Liver (tissue), 9 donors: ENCODE measurements around the gene TIGIT. TPM values are rescaled to one million over a fixed set of nuclear protein-coding genes. Genes with fewer than 3 reads are reported as not detected.

Experiments
- DNase-seq: peaks from one replicate; pipeline ENCODE4 v3.0.0-alpha.2; 2017; ENCODE audit warnings: low spot score
- H3K27ac ChIP-seq, 2 donors: one replicate each; pipeline ENCODE4 v1.7.0; 2013; ENCODE audit warnings: inconsistent platforms in 2 of 2, low read length in 2 of 2, control low read depth in 1 of 2, low read depth in 1 of 2, mild to moderate bottlenecking in 1 of 2
- H3K27me3 ChIP-seq, 4 donors: one replicate each; pipeline versions ENCODE4 v1.6.1 to v1.7.0; 2013; ENCODE audit warnings: low read length in 3 of 4, inconsistent platforms in 1 of 4, mild to moderate bottlenecking in 1 of 4, moderate library complexity in 1 of 4; ENCODE audit not compliant: control insufficient read depth in 4 of 4, insufficient read depth in 4 of 4
- H3K36me3 ChIP-seq, 4 donors: one replicate each; pipeline versions ENCODE4 v1.6.1 to v1.7.0; 2013; ENCODE audit warnings: low read length in 3 of 4, mild to moderate bottlenecking in 3 of 4, low read depth in 1 of 4, moderate library complexity in 1 of 4; ENCODE audit not compliant: control insufficient read depth in 4 of 4, insufficient read depth in 3 of 4
- H3K4me1 ChIP-seq, 4 donors: one replicate each; pipeline versions ENCODE4 v1.6.1 to v1.7.0; 2013; ENCODE audit warnings: low read length in 3 of 4, mild to moderate bottlenecking in 3 of 4, moderate library complexity in 1 of 4; ENCODE audit not compliant: control insufficient read depth in 4 of 4, insufficient read depth in 4 of 4
- H3K4me3 ChIP-seq, 3 donors: one replicate each; pipeline versions ENCODE4 v1.6.1 to v1.7.0; 2013; ENCODE audit warnings: low read length in 3 of 3, control low read depth in 1 of 3, low read depth in 1 of 3, mild to moderate bottlenecking in 1 of 3
- H3K9ac ChIP-seq, 2 donors: one replicate each; pipeline ENCODE4 v1.7.0; 2013; ENCODE audit warnings: low read length in 2 of 2, mild to moderate bottlenecking in 2 of 2, moderate library complexity in 2 of 2, control low read depth in 1 of 2, low read depth in 1 of 2
- H3K9me3 ChIP-seq, 4 donors: one replicate each; pipeline versions ENCODE4 v1.6.1 to v1.7.0; 2013; ENCODE audit warnings: low read length in 3 of 4; ENCODE audit not compliant: control insufficient read depth in 4 of 4
- EGR1 ChIP-seq, 2 donors: IDR thresholded peaks; 2 replicates each; pipeline ENCODE4 v1.6.1; 2016 to 2018; ENCODE audit warnings: antibody characterized with exemption in 2 of 2, low read depth in 2 of 2
- FOXA2 ChIP-seq: IDR thresholded peaks from 2 replicates; pipeline ENCODE4 v1.6.1; 2016; ENCODE audit warnings: antibody characterized with exemption
- HNF4A ChIP-seq, 2 donors: conservative IDR thresholded peaks; 2 replicates each; pipeline ENCODE4 v1.6.1; 2016; ENCODE audit warnings: antibody characterized with exemption in 2 of 2, mild to moderate bottlenecking in 2 of 2
- HNF4G ChIP-seq: IDR thresholded peaks from 2 replicates; pipeline ENCODE4 v1.6.1; 2016; ENCODE audit warnings: antibody characterized with exemption
- JUND ChIP-seq, 2 donors: IDR thresholded peaks; 2 replicates each; pipeline ENCODE4 v1.6.1; 2016; ENCODE audit warnings: antibody characterized with exemption in 2 of 2
- NR2F2 ChIP-seq: IDR thresholded peaks from 2 replicates; pipeline ENCODE4 v1.6.1; 2016; ENCODE audit warnings: antibody characterized with exemption
- RAD21 ChIP-seq, 2 donors: IDR thresholded peaks; 2 replicates each; pipeline ENCODE4 v1.6.1; 2016; ENCODE audit warnings: antibody characterized with exemption in 2 of 2, mild to moderate bottlenecking in 2 of 2
- SP1 ChIP-seq: IDR thresholded peaks from 2 replicates; pipeline ENCODE4 v1.6.1; 2018; ENCODE audit warnings: antibody characterized with exemption, mild to moderate bottlenecking
- TAF1 ChIP-seq: conservative IDR thresholded peaks from 2 replicates; pipeline ENCODE4 v1.6.1; 2016; ENCODE audit warnings: antibody characterized with exemption, mild to moderate bottlenecking
- YY1 ChIP-seq: IDR thresholded peaks from 2 replicates; pipeline ENCODE4 v1.6.1; 2016; ENCODE audit warnings: antibody characterized with exemption, mild to moderate bottlenecking
- WGBS: extraction: QIAGEN DNeasy Blood & Tissue Kit; methylation state at CpG from one replicate; pipeline ENCODE4 v1.1.7; 2013; 5-methylcytosine and 5-hydroxymethylcytosine counted together
- polyA plus RNA-seq, 2 donors: library from polyadenylated mRNA; stranded (reverse) in 1 of 2; unstranded in 1 of 2; fragments of 200-250 nt in 1 of 2; fragments of >200 nt in 1 of 2; fragmentation: Nextera tagmentation in 1 of 2; extraction: Ambion mirVana in 1 of 2; gene quantifications; one replicate each; pipeline versions ENCODE4 v1.2.1 to v1.2.3, GENCODE V29; 2013 to 2015
- total RNA-seq, 2 donors: library from RNA; depleted of rRNA; stranded (reverse); fragments of >200 nt; gene quantifications; one replicate each; pipeline ENCODE4 v1.2.3, GENCODE V29; 2014
- TF ChIP-seq, protein P1 (sequence below): IDR thresholded peaks from 2 replicates; pipeline ENCODE4 v1.6.1; 2016; ENCODE audit warnings: antibody characterized with exemption
- TF ChIP-seq, protein P2 (sequence below): IDR thresholded peaks from 2 replicates; pipeline ENCODE4 v1.6.1; 2016; ENCODE audit warnings: antibody characterized with exemption
- TF ChIP-seq, protein P3 (sequence below): IDR thresholded peaks from 2 replicates; pipeline ENCODE4 v1.6.1; 2016; ENCODE audit warnings: antibody characterized with exemption, mild to moderate bottlenecking
- TF ChIP-seq, protein P4 (sequence below): fragments of 150-350 bp; IDR thresholded peaks from 2 replicates; pipeline ENCODE4 v1.5.1; 2017; ENCODE audit warnings: improper control_type of control experiment, low read depth, low read length; ENCODE audit not compliant: missing input control
- donor health status: healthy.
- donor health status: healthy.
- donor health status: healthy.
- donor health status: healthy.
- donor health status: healthy.

TIGIT gene
- total and polyA plus RNA-seq, 4 donors, result 0.06 to 0.92 (median 0.38) TPM

DNA sequence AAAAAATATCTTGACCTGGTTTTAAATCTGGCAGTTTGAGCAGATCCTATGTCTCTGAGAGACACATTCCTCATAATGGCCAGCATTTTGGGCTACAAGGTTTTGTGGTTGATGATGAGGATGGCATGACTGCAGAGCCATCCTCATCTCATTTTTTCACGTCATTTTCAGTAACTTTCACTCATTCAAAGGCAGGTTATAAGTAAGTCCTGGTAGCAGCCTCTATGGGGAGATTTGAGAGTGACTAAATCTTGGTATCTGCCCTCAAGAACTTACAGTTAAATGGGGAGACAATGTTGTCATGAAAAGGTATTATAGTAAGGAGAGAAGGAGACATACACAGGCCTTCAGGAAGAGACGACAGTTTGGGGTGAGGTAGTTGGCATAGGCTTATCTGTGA lies 14.5 kb downstream of the TIGIT start:
- TF ChIP-seq YY1, result no peak
- Histone ChIP-seq H3K9ac (no peak overlapping the region), H3K4me1 (no peaks in the 10 kb centered on the region), H3K36me3 (no peaks in the 10 kb centered on the region), H3K9me3 (no peaks in the 10 kb centered on the region), H3K27ac (no peak overlapping the region), H3K4me3 (no peak overlapping the region), H3K27me3 (no peaks in the 10 kb centered on the region)
- WGBS, result 86% methylated on average over 2 of the region's 2 CpGs
- no peak for DNase-seq

DNA sequence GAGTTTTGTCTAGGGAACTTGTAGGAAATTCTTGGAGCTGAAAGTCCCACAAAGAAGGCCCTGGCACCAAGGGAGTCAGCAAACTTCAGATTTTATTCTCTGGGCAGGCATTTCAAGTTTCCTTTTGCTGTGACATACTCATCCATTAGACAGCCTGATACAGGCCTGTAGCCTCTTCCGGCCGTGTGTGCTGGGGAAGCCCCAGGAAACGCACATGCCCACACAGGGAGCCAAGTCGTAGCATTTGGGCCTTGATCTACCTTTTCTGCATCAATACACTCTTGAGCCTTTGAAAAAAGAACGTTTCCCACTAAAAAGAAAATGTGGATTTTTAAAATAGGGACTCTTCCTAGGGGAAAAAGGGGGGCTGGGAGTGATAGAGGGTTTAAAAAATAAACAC lies 15.0 kb downstream of the TIGIT start:
- H3K27ac ChIP-seq, result no peak overlapping the region
- no peak for DNase-seq

DNA sequence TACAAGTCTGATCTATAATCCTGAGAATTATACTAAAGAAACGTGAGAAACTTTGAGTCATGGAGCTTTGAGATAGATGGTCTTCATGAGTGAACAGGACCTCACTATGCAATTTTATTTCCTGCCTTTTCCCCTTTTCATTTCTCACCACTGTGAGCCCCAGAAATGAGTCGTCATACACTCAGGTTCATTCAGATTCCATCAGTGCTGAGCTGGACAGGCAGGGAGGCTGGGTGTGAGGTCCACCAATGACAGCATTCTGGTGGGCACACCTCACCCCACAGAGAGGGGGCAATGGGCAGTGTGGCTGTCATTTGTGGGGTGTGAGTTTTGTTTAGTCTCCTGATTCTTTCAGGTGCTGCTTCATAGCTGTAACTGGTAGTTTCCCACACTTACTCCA lies 16.9 kb downstream of the TIGIT start:
- TF ChIP-seq, protein P1, sequence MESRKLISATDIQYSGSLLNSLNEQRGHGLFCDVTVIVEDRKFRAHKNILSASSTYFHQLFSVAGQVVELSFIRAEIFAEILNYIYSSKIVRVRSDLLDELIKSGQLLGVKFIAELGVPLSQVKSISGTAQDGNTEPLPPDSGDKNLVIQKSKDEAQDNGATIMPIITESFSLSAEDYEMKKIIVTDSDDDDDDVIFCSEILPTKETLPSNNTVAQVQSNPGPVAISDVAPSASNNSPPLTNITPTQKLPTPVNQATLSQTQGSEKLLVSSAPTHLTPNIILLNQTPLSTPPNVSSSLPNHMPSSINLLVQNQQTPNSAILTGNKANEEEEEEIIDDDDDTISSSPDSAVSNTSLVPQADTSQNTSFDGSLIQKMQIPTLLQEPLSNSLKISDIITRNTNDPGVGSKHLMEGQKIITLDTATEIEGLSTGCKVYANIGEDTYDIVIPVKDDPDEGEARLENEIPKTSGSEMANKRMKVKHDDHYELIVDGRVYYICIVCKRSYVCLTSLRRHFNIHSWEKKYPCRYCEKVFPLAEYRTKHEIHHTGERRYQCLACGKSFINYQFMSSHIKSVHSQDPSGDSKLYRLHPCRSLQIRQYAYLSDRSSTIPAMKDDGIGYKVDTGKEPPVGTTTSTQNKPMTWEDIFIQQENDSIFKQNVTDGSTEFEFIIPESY, result no peak
- no peak for TF ChIP-seq SP1
- no peak for TF ChIP-seq NR2F2
- TF ChIP-seq HNF4G, result no peak
- TF ChIP-seq, protein P2, sequence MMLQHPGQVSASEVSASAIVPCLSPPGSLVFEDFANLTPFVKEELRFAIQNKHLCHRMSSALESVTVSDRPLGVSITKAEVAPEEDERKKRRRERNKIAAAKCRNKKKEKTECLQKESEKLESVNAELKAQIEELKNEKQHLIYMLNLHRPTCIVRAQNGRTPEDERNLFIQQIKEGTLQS, result no peak
- no peak for TF ChIP-seq TAF1
- no peak for TF ChIP-seq YY1
- TF ChIP-seq EGR1 (IDR thresholded peaks at IDR 0.05; ENCODE audit: low read depth in 2 of 2), result no peak
- TF ChIP-seq FOXA2, result no peak
- no peak for TF ChIP-seq JUND (IDR thresholded peaks at IDR 0.05)
- WGBS, result 76% methylated on average over 2 of the region's 2 CpGs
- Histone ChIP-seq H3K9me3 (no peaks in the 10 kb centered on the region), H3K27ac (no peak overlapping the region), H3K27me3 (no peaks in the 10 kb centered on the region), H3K4me3 (no peak overlapping the region), H3K4me1 (no peaks in the 10 kb centered on the region), H3K36me3 (peaks cover 0 to 4% (median 4%) of the 10 kb centered on the region in 4 donors), H3K9ac (no peak overlapping the region)
- DNase-seq, result no peak

More for the DNA sequence above, 15.0 kb downstream of the TIGIT start:
- Histone ChIP-seq H3K4me3 (no peak overlapping the region), H3K27me3 (no peaks in the 10 kb centered on the region), H3K4me1 (no peaks in the 10 kb centered on the region), H3K9me3 (no peaks in the 10 kb centered on the region), H3K9ac (no peak overlapping the region), H3K36me3 (no peaks in the 10 kb centered on the region)
- TF ChIP-seq SP1 (no peak), FOXA2 (no peak), HNF4A (conservative IDR thresholded peaks at IDR 0.05) (no peak), EGR1 (IDR thresholded peaks at IDR 0.05; ENCODE audit: low read depth in 2 of 2) (no peak), JUND (IDR thresholded peaks at IDR 0.05) (no peak), RAD21 (IDR thresholded peaks at IDR 0.05) (no peak)
- TF ChIP-seq, protein P3, sequence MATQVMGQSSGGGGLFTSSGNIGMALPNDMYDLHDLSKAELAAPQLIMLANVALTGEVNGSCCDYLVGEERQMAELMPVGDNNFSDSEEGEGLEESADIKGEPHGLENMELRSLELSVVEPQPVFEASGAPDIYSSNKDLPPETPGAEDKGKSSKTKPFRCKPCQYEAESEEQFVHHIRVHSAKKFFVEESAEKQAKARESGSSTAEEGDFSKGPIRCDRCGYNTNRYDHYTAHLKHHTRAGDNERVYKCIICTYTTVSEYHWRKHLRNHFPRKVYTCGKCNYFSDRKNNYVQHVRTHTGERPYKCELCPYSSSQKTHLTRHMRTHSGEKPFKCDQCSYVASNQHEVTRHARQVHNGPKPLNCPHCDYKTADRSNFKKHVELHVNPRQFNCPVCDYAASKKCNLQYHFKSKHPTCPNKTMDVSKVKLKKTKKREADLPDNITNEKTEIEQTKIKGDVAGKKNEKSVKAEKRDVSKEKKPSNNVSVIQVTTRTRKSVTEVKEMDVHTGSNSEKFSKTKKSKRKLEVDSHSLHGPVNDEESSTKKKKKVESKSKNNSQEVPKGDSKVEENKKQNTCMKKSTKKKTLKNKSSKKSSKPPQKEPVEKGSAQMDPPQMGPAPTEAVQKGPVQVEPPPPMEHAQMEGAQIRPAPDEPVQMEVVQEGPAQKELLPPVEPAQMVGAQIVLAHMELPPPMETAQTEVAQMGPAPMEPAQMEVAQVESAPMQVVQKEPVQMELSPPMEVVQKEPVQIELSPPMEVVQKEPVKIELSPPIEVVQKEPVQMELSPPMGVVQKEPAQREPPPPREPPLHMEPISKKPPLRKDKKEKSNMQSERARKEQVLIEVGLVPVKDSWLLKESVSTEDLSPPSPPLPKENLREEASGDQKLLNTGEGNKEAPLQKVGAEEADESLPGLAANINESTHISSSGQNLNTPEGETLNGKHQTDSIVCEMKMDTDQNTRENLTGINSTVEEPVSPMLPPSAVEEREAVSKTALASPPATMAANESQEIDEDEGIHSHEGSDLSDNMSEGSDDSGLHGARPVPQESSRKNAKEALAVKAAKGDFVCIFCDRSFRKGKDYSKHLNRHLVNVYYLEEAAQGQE, result no peak
- TF ChIP-seq, protein P2, result no peak
- TF ChIP-seq, protein P4, sequence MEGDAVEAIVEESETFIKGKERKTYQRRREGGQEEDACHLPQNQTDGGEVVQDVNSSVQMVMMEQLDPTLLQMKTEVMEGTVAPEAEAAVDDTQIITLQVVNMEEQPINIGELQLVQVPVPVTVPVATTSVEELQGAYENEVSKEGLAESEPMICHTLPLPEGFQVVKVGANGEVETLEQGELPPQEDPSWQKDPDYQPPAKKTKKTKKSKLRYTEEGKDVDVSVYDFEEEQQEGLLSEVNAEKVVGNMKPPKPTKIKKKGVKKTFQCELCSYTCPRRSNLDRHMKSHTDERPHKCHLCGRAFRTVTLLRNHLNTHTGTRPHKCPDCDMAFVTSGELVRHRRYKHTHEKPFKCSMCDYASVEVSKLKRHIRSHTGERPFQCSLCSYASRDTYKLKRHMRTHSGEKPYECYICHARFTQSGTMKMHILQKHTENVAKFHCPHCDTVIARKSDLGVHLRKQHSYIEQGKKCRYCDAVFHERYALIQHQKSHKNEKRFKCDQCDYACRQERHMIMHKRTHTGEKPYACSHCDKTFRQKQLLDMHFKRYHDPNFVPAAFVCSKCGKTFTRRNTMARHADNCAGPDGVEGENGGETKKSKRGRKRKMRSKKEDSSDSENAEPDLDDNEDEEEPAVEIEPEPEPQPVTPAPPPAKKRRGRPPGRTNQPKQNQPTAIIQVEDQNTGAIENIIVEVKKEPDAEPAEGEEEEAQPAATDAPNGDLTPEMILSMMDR, result no peak
- WGBS, result 74% methylated on average over 5 of the region's 5 CpGs
